Activated effector memory CD4-positive, alpha-beta T cell treated with Interleukin-2 at 50 U/mL for 16 hours (primary cell): ENCODE measurements around the gene SMPD3.

ENCODE experiments used
- DNase-seq: peaks from one replicate; pipeline ENCODE4 v3.0.0-alpha.2; 2020

Gene SMPD3

GRCh38 chr16:68379472-68380347, 68.6 kb downstream of the SMPD3 start:
- no peak for DNase-seq

- no peak for DNase-seq
Observed at GRCh38 chr16:68378436-68379415, 69.6 kb downstream of the SMPD3 start.

GRCh38 chr16:68377667-68378393, 70.5 kb downstream of the SMPD3 start:
- DNase-seq, result no peak

GRCh38 chr16:68377221-68377620, 71.1 kb downstream of the SMPD3 start:
- DNase-seq, result no peak

GRCh38 chr16:68376590-68376989, 71.7 kb downstream of the SMPD3 start:
- DNase-seq, result no peak

GRCh38 chr16:68375801-68376536, 72.3 kb downstream of the SMPD3 start:
- DNase-seq, result no peak

- DNase-seq, result no peak
Observed at GRCh38 chr16:68374961-68375660, 73.2 kb downstream of the SMPD3 start.

GRCh38 chr16:68374246-68374805, 74.0 kb downstream of the SMPD3 start:
- no peak for DNase-seq

GRCh38 chr16:68373528-68374245, 74.6 kb downstream of the SMPD3 start:
- DNase-seq, result no peak

- DNase-seq, result no peak
Observed at GRCh38 chr16:68372806-68373205, 75.5 kb downstream of the SMPD3 start.

- DNase-seq, result no peak
Observed at GRCh38 chr16:68372381-68372720, 76.0 kb downstream of the SMPD3 start.

GRCh38 chr16:68371706-68372380, 76.5 kb downstream of the SMPD3 start:
- no peak for DNase-seq

- no peak for DNase-seq
Observed at GRCh38 chr16:68371276-68371651, 77.0 kb downstream of the SMPD3 start.

GRCh38 chr16:68370581-68371275, 77.6 kb downstream of the SMPD3 start:
- peak; percentile 23 for DNase-seq

GRCh38 chr16:68369697-68370580, 78.4 kb downstream of the SMPD3 start:
- DNase-seq, result peak; percentile 16

GRCh38 chr16:68369168-68369567, 79.1 kb downstream of the SMPD3 start:
- DNase-seq, result no peak

- no peak for DNase-seq
Observed at GRCh38 chr16:68368301-68368888, 79.9 kb downstream of the SMPD3 start.

- no peak for DNase-seq
Observed at GRCh38 chr16:68367891-68368290, 80.4 kb downstream of the SMPD3 start.
